HAP-1 (cell line): ENCODE measurements around the gene EEFSEC.

ENCODE experiments used
- DNase-seq, 2 experiments: peaks; one replicate each; pipeline ENCODE4 v3.0.0-alpha.2; 2016 to 2020; ENCODE audit warnings: low spot score in 2 of 2
- H3K27me3 ChIP-seq: fragments of 250-450 bp; sonication (Bioruptor Pico); 2 replicates; pipeline ENCODE4 v1.5.1; 2020; ENCODE audit warnings: low read depth, mild to moderate bottlenecking, moderate library complexity
- H3K36me3 ChIP-seq: fragments of 250-450 bp; sonication (Bioruptor Pico); replicated peaks from 2 replicates; pipeline ENCODE4 v1.5.1; 2020; ENCODE audit warnings: mild to moderate bottlenecking
- H3K4me1 ChIP-seq: fragments of 250-450 bp; sonication (Bioruptor Pico); 2 replicates; pipeline ENCODE4 v1.5.1; 2020; ENCODE audit warnings: mild to moderate bottlenecking
- H3K4me3 ChIP-seq: fragments of 250-450 bp; sonication (Bioruptor Pico); 2 replicates; pipeline ENCODE4 v1.5.1; 2020; ENCODE audit warnings: mild to moderate bottlenecking, moderate library complexity
- H3K9me3 ChIP-seq: fragments of 250-450 bp; sonication (Bioruptor Pico); 2 replicates; pipeline ENCODE4 v1.5.1; 2020; ENCODE audit warnings: mild to moderate bottlenecking, moderate library complexity
- in situ Hi-C: fragments of 300-500 bp; cut with MboI; formaldehyde crosslinking; loops from 3 replicates; pipeline ENCODE4 v1.14.3; 2020; ENCODE audit warnings: low sequenced_read_pairs, inconsistent platforms, mixed read lengths

Gene EEFSEC

GRCh38 chr3:128430301-128430700 lies 277.0 kb downstream of the EEFSEC start:
- no peaks in the 10 kb centered on the region for H3K9me3 ChIP-seq
- H3K27me3 ChIP-seq = no peaks in the 10 kb centered on the region
- no peak for DNase-seq
- no peak overlapping the region for H3K4me3 ChIP-seq
- H3K4me1 ChIP-seq = peaks cover 15% of the 10 kb centered on the region
- in situ Hi-C loops = loop anchor here (5.0 kb wide), 1 partner anchor 177 kb away; no protein-coding TSS in a partner anchor
- H3K36me3 ChIP-seq = no peaks in the 10 kb centered on the region

DNA sequence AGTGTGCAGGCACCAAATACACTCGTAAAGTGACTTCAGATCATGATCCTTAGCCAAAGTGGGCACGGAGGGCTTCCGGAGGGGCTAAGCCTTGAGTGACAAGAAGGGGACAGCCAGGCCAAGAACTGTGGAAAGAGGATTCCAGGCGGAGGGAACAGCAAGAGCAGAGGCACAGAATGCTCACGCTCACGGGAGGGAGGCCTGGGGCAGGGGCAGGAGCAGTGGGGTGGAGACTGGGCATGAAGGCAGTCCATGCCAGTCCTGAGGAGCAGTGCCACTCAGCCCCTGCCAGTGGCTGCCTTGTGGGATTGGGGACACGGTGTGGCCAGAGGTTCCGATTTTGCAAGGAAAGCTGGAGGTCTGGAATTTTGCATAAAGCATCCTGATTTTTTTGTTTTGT lies 277.4 kb downstream of the EEFSEC start:
- no peaks in the 10 kb centered on the region for H3K9me3 ChIP-seq
- no peaks in the 10 kb centered on the region for H3K27me3 ChIP-seq
- no peak for DNase-seq
- H3K4me1 ChIP-seq = peaks cover 15% of the 10 kb centered on the region
- no peaks in the 10 kb centered on the region for H3K36me3 ChIP-seq
- no peak overlapping the region for H3K4me3 ChIP-seq
- in situ Hi-C loops = loop anchor here (5.0 kb wide), 1 partner anchor 177 kb away; no protein-coding TSS in a partner anchor

DNA sequence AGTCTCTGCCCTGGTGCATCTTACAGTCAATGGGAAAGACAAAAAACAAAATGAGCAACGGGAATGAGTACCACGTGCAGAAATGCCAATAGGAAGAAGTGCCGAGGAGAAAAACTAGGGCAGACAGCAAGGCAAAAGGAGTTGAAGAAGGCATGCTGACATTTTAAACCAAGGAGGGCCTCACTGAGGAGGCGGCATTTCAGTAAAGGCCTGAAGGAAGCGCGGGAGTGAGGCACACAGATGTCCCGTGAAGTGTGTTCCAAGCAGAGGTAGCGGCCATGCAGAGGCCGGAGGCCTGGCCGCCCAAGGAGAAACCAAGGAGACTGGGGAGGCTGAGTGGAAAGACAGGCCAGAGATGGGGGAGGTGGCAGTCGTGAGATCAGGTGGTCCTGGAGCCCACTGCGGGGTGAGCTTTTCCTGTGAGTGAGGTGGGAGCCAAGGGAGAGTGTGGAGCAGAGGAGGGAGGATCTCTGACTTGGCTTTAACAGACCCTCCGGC lies 278.6 kb downstream of the EEFSEC start:
- DNase-seq = no peak
- H3K36me3 ChIP-seq = no peaks in the 10 kb centered on the region
- no peaks in the 10 kb centered on the region for H3K27me3 ChIP-seq
- in situ Hi-C loops = loop anchor here (5.0 kb wide), 1 partner anchor 175 kb away; no protein-coding TSS in a partner anchor
- H3K9me3 ChIP-seq = no peaks in the 10 kb centered on the region
- H3K4me3 ChIP-seq = no peak overlapping the region
- peaks cover 12% of the 10 kb centered on the region for H3K4me1 ChIP-seq

DNA sequence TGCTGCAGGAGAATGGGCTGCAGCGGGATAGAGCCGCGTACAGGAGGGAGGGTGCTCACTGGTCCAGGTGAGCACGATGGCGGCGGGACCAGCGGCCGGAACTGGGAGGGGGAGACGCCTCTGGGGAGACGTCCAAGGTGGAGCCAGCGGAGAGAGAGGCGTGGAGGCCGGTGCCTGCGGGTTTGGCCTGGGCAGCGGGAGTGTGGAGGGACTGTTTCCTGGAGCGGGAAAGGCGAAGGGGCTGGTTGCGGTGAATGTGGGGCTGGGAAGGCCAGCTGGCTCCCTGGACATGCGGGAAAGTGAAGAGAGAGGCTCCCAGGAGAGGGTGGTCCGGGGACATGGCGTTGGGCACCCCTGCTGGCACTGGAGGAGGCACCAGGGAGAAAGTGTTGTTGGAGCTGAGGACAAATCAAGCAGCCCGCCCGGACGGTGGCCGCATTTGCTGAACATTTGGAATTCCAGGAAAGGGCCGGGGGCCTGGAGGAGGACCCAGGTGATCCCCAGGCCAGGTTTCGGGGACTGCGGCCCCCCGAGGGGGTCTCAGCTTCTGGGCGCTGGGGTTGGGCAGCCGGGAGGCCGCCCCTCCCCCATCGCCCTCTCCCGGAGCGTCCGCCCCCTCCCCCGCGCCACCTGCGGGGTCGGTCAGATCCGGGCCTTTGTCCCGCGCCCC lies 279.2 kb downstream of the EEFSEC start:
- H3K27me3 ChIP-seq = no peaks in the 10 kb centered on the region
- DNase-seq = peak in 1 of 2 experiments; percentile 50
- in situ Hi-C loops = loop anchor here (5.0 kb wide), 1 partner anchor 175 kb away; no protein-coding TSS in a partner anchor

GRCh38 chr3:128432971-128433836 lies 279.9 kb downstream of the EEFSEC start:
- Histone ChIP-seq H3K27me3 (no peaks in the 10 kb centered on the region), H3K4me1 (peaks cover 12% of the 10 kb centered on the region), H3K4me3 (peak overlapping the region; percentile 19), H3K9me3 (no peaks in the 10 kb centered on the region), H3K36me3 (no peaks in the 10 kb centered on the region)
- peak; percentile 45 to 79 for DNase-seq
- in situ Hi-C loops = loop anchor here (5.0 kb wide), 1 partner anchor 174 kb away; no protein-coding TSS in a partner anchor

More for the DNA sequence above, 279.2 kb downstream of the EEFSEC start:
- peak overlapping the region; percentile 19 for H3K4me3 ChIP-seq
- no peaks in the 10 kb centered on the region for H3K9me3 ChIP-seq
- H3K36me3 ChIP-seq = no peaks in the 10 kb centered on the region
- peaks cover 12% of the 10 kb centered on the region for H3K4me1 ChIP-seq

GRCh38 chr3:128433837-128434165 lies 280.5 kb downstream of the EEFSEC start:
- H3K36me3 ChIP-seq = no peaks in the 10 kb centered on the region
- DNase-seq = no peak
- H3K27me3 ChIP-seq = no peaks in the 10 kb centered on the region
- in situ Hi-C loops = loop anchor here (5.0 kb wide), 1 partner anchor 174 kb away; no protein-coding TSS in a partner anchor
- no peak overlapping the region for H3K4me3 ChIP-seq
- H3K9me3 ChIP-seq = no peaks in the 10 kb centered on the region
- peaks cover 12% of the 10 kb centered on the region for H3K4me1 ChIP-seq

DNA sequence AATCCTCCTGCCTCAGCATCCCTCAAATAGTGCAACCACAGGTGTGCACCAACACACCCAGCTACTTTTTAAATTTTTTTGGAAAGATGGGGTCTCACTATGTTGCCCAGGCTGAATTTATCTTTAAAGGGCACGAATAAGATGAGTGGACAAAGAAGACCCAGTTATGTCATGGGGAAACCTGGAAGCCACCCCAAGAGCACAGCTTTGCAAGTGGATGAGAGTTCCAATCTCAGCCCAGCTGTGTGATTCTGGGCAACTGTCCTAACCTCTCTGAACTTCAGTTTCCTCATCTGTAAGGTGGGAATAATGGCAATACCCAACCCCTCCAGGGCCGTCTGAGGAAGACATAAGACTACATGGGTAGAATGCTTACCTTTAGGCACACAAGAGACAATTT lies 281.2 kb downstream of the EEFSEC start:
- Histone ChIP-seq H3K4me1 (peaks cover 12% of the 10 kb centered on the region), H3K36me3 (no peaks in the 10 kb centered on the region), H3K4me3 (no peak overlapping the region), H3K9me3 (no peaks in the 10 kb centered on the region), H3K27me3 (no peaks in the 10 kb centered on the region; the same call in 1 of the 2 replicates)
- in situ Hi-C loops = loop anchor here (5.0 kb wide), 1 partner anchor 173 kb away; no protein-coding TSS in a partner anchor
- DNase-seq = no peak

DNA sequence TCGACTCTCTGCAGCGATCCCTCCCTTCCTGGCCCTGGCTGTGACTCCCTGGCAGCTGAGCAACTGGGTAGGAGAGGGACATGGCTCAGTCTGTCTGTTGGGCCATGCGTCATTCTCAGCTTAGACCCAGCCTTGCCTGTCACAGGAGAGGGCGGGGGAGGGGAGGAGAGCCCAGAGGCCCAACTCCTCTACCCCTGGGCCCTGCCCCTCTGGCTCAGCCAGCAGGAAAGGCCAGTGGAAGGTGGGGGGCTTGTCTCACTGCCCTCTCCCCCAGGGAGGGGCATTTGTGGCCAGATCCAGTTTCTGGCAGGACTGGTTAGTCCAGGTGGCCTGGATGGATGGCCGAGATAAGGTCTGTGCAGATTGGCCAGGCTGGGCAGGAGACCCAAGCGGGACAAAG lies 281.8 kb downstream of the EEFSEC start:
- Histone ChIP-seq H3K36me3 (no peaks in the 10 kb centered on the region), H3K9me3 (no peaks in the 10 kb centered on the region), H3K27me3 (no peaks in the 10 kb centered on the region; the same call in 1 of the 2 replicates), H3K4me1 (peaks cover 12% of the 10 kb centered on the region), H3K4me3 (no peak overlapping the region)
- in situ Hi-C loops = no loop called here
- DNase-seq = peak in 1 of 2 experiments; percentile 27

GRCh38 chr3:128435561-128435960 lies 282.3 kb downstream of the EEFSEC start:
- DNase-seq = no peak
- H3K36me3 ChIP-seq = no peaks in the 10 kb centered on the region
- in situ Hi-C loops = no loop called here
- peaks cover 12% of the 10 kb centered on the region for H3K4me1 ChIP-seq
- no peaks in the 10 kb centered on the region for H3K9me3 ChIP-seq
- H3K27me3 ChIP-seq = no peaks in the 10 kb centered on the region; the same call in 1 of the 2 replicates
- no peak overlapping the region for H3K4me3 ChIP-seq

DNA sequence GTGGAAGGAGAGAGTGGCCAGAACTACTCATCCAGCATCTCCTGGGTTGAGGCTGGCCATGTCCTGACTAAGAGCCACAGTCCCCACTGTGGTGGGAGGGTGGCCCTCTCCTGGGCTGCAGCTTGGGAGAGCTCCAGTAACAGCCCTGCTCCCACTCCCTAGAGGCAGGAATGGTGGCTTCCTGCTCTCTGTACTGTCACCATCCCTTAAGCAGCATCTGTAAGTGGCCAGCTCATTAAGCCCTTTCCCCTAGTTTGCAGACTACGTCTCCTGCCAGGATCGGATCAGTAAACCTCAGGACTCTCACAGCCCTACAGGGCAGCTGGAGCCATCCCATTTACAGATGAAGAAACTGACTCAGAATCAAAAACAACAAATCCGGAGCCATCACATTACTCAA lies 282.9 kb downstream of the EEFSEC start:
- no peaks in the 10 kb centered on the region; the same call in none of the 2 replicates for H3K27me3 ChIP-seq
- H3K4me3 ChIP-seq = no peak overlapping the region
- H3K4me1 ChIP-seq = peaks cover 12% of the 10 kb centered on the region
- H3K9me3 ChIP-seq = no peaks in the 10 kb centered on the region
- H3K36me3 ChIP-seq = no peaks in the 10 kb centered on the region
- no peak for DNase-seq
- in situ Hi-C loops = no loop called here

DNA sequence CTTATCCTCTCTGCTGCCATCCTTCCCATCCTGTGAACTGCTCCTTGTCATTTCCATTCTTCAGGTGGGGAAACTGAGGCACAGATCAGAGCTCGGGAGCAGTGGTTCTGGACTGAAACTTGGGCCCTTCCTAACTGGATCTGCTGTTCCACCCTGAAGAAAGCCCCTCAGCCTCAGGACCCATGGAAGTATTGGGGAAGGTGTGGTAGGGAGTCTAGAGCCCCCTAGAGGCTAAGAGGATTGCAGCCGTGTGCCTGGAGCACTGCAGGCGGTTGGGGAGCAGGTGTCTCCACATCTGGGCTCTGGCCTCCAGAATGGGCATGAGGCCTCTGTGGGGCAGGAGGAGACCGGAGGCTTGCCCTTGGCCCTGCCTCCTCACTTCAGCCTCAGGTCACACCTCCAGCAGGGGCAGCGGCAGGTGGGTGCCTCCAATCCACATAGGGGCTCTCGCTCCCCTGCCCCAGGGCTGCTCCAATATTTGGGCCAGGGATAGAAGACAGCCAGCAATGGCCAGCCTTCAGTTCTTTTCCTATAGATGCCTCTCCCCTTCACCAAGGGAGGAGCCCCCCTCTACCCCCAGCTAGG lies 285.3 kb downstream of the EEFSEC start:
- in situ Hi-C loops = no loop called here
- no peaks in the 10 kb centered on the region for H3K9me3 ChIP-seq
- peak in 1 of 2 experiments; percentile 41 for DNase-seq
- H3K4me1 ChIP-seq = no peaks in the 10 kb centered on the region
- no peak overlapping the region for H3K4me3 ChIP-seq
- H3K27me3 ChIP-seq = no peaks in the 10 kb centered on the region; the same call in none of the 2 replicates
- H3K36me3 ChIP-seq = no peaks in the 10 kb centered on the region

DNA sequence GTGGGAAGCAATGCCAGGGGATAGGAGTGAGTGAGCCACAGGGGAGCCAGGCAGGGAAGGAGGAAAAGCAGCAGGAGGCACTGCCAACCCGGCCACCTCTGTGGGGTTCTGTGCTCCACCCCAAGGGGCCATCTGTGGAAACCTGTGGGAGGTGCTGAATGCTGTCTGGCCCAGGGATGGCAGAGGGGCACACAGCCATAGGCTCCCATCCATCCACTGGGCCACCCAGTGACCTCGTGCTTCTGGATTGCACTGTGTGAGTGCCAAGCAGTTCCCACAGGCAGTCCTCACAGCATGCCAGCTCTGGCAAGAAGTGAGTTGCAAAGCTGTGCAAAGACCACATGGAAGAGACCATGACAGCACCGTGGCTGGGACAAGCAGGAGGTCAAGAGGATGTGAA lies 285.9 kb downstream of the EEFSEC start:
- H3K36me3 ChIP-seq = no peaks in the 10 kb centered on the region
- in situ Hi-C loops = no loop called here
- no peak overlapping the region for H3K4me3 ChIP-seq
- H3K9me3 ChIP-seq = no peaks in the 10 kb centered on the region
- no peaks in the 10 kb centered on the region; the same call in none of the 2 replicates for H3K27me3 ChIP-seq
- no peaks in the 10 kb centered on the region for H3K4me1 ChIP-seq
- no peak for DNase-seq

GRCh38 chr3:128442070-128442469 lies 288.8 kb downstream of the EEFSEC start:
- Histone ChIP-seq H3K27me3 (no peaks in the 10 kb centered on the region; the same call in none of the 2 replicates), H3K36me3 (no peaks in the 10 kb centered on the region), H3K4me3 (no peak overlapping the region), H3K9me3 (no peaks in the 10 kb centered on the region), H3K4me1 (no peaks in the 10 kb centered on the region)
- in situ Hi-C loops = no loop called here
- no peak for DNase-seq
